Muscle of leg (tissue), 11 donors: ENCODE results near the gene COL9A3. TPM values are rescaled to one million over a fixed set of nuclear protein-coding genes. Genes with fewer than 3 reads are reported as not detected.

Experiments
- DNase-seq: peaks from one replicate; pipeline ENCODE4 v3.0.0; 2013
- H3K27ac ChIP-seq: one replicate; pipeline ENCODE4 v1.5.1; 2013; ENCODE audit warnings: mild to moderate bottlenecking, low read length, control low read depth
- H3K27me3 ChIP-seq: one replicate; pipeline ENCODE4 v1.6.1; 2013; ENCODE audit warnings: low read length; ENCODE audit not compliant: control insufficient read depth, insufficient read depth
- H3K36me3 ChIP-seq: one replicate; pipeline ENCODE4 v1.6.1; 2013; ENCODE audit warnings: low read length; ENCODE audit not compliant: control insufficient read depth, insufficient read depth
- H3K4me1 ChIP-seq: one replicate; pipeline ENCODE4 v1.6.1; 2013; ENCODE audit warnings: low read length; ENCODE audit not compliant: control insufficient read depth, insufficient read depth
- H3K4me3 ChIP-seq: one replicate; pipeline ENCODE4 v1.5.1; 2013; ENCODE audit warnings: low read length, control low read depth
- H3K9me3 ChIP-seq: replicated peaks from 2 replicates; pipeline ENCODE4 v1.6.1; 2013; ENCODE audit warnings: low read depth, low read length; ENCODE audit not compliant: control insufficient read depth
- WGBS: methylation state at CpG from one replicate; pipeline ENCODE4 v1.1.5; 2013; ENCODE audit warnings: missing lambda C conversion rate; ENCODE audit not compliant: insufficient coverage; 5-methylcytosine and 5-hydroxymethylcytosine counted together
- polyA plus RNA-seq, 8 donors: library from polyadenylated mRNA; unstranded; fragments of 120-200 nt; gene quantifications; one replicate each; pipeline versions ENCODE4 v1.2.1 to v1.2.3, GENCODE V29; 2013; ENCODE audit warnings: inconsistent platforms in 1 of 8, low replicate concordance in 1 of 8; ENCODE audit not compliant: insufficient read length in 8 of 8, insufficient read depth in 1 of 8
- total RNA-seq: library from RNA; stranded (reverse); fragments of 120-200 nt; gene quantifications from one replicate; pipeline ENCODE4 v1.2.4, GENCODE V29; 2013

Gene COL9A3
- total and polyA plus RNA-seq, 9 donors: 6.4 to 43.5 (median 14.2) TPM

- peaks cover 10% of the 10 kb centered on the region for H3K27me3 ChIP-seq
- H3K36me3 ChIP-seq: peaks cover 27% of the 10 kb centered on the region
- H3K9me3 ChIP-seq: no peaks in the 10 kb centered on the region
- DNase-seq: no peak
- H3K4me1 ChIP-seq: peaks cover 23% of the 10 kb centered on the region
- WGBS: 88% methylated on average over 36 of the region's 37 CpGs
- H3K27ac ChIP-seq: no peak overlapping the region
- no peak overlapping the region for H3K4me3 ChIP-seq
Observed at GRCh38 chr20:62880147-62880934, 63.5 kb downstream of the COL9A3 start.

- H3K36me3 ChIP-seq: peaks cover 32% of the 10 kb centered on the region
- H3K9me3 ChIP-seq: no peaks in the 10 kb centered on the region
- H3K4me1 ChIP-seq: peaks cover 15% of the 10 kb centered on the region
- H3K27ac ChIP-seq: no peak overlapping the region
- no peak overlapping the region for H3K4me3 ChIP-seq
- peaks cover 10% of the 10 kb centered on the region for H3K27me3 ChIP-seq
- no peak for DNase-seq
- 90% methylated on average over 42 of the region's 45 CpGs for WGBS
Observed at GRCh38 chr20:62880935-62881661, 64.2 kb downstream of the COL9A3 start.

GRCh38 chr20:62881662-62882395 lies 65.0 kb downstream of the COL9A3 start:
- 90% methylated on average over 41 of the region's 46 CpGs for WGBS
- H3K4me3 ChIP-seq: no peak overlapping the region
- H3K9me3 ChIP-seq: no peaks in the 10 kb centered on the region
- H3K27me3 ChIP-seq: peaks cover 10% of the 10 kb centered on the region
- DNase-seq: no peak
- peaks cover 38% of the 10 kb centered on the region for H3K36me3 ChIP-seq
- H3K27ac ChIP-seq: no peak overlapping the region
- H3K4me1 ChIP-seq: peaks cover 8% of the 10 kb centered on the region

- no peak for DNase-seq
- Histone ChIP-seq H3K4me3 (no peak overlapping the region), H3K36me3 (peaks cover 40% of the 10 kb centered on the region), H3K9me3 (no peaks in the 10 kb centered on the region), H3K27ac (no peak overlapping the region), H3K27me3 (peaks cover 10% of the 10 kb centered on the region), H3K4me1 (peaks cover 2% of the 10 kb centered on the region)
- 80% methylated on average over 7 of the region's 15 CpGs for WGBS
Observed at GRCh38 chr20:62882426-62882825, 65.6 kb downstream of the COL9A3 start.

GRCh38 chr20:62884556-62884955 lies 67.7 kb downstream of the COL9A3 start:
- H3K27ac ChIP-seq: no peak overlapping the region
- H3K27me3 ChIP-seq: peaks cover 3% of the 10 kb centered on the region
- peaks cover 62% of the 10 kb centered on the region for H3K36me3 ChIP-seq

GRCh38 chr20:62885046-62885895 lies 68.4 kb downstream of the COL9A3 start:
- Histone ChIP-seq H3K36me3 (peaks cover 64% of the 10 kb centered on the region), H3K4me3 (no peak overlapping the region), H3K27me3 (no peaks in the 10 kb centered on the region), H3K4me1 (peaks cover 2% of the 10 kb centered on the region), H3K27ac (no peak overlapping the region), H3K9me3 (no peaks in the 10 kb centered on the region)
- no peak for DNase-seq
- WGBS: 66% methylated on average over 15 of the region's 20 CpGs

More at GRCh38 chr20:62884556-62884955, 67.7 kb downstream of the COL9A3 start:
- 58% methylated on average over 2 of the region's 8 CpGs for WGBS
- Histone ChIP-seq H3K4me1 (peaks cover 2% of the 10 kb centered on the region), H3K4me3 (no peak overlapping the region), H3K9me3 (no peaks in the 10 kb centered on the region)
- DNase-seq: no peak

GRCh38 chr20:62885896-62886708 lies 69.3 kb downstream of the COL9A3 start:
- WGBS: 79% methylated on average over 21 of the region's 23 CpGs
- Histone ChIP-seq H3K36me3 (peaks cover 64% of the 10 kb centered on the region), H3K27ac (no peak overlapping the region)

GRCh38 chr20:62886709-62887058 lies 69.8 kb downstream of the COL9A3 start:
- no peak overlapping the region for H3K27ac ChIP-seq
- peaks cover 64% of the 10 kb centered on the region for H3K36me3 ChIP-seq
- H3K4me1 ChIP-seq: peaks cover 2% of the 10 kb centered on the region
- 96% methylated on average over 5 of the region's 7 CpGs for whole genome bisulfite sequencing
- no peak overlapping the region for H3K4me3 ChIP-seq
- H3K9me3 ChIP-seq: no peaks in the 10 kb centered on the region
- no peak for DNase-seq
- no peaks in the 10 kb centered on the region for H3K27me3 ChIP-seq

More at GRCh38 chr20:62885896-62886708, 69.3 kb downstream of the COL9A3 start:
- Histone ChIP-seq H3K4me1 (peaks cover 2% of the 10 kb centered on the region), H3K9me3 (no peaks in the 10 kb centered on the region), H3K27me3 (no peaks in the 10 kb centered on the region), H3K4me3 (no peak overlapping the region)
- DNase-seq: no peak
